CD4-positive, alpha-beta T cell treated with Interleukin-2 at 100 ng/mL for 4 hours (primary cell): ENCODE results near the gene EEFSEC.

Experiments
- DNase-seq: peaks from one replicate; pipeline ENCODE4 v3.0.0-alpha.2; 2020; ENCODE audit warnings: low spot score

Gene EEFSEC

GRCh38 chr3:128217702-128218547 is 64.6 kb downstream of the EEFSEC start:
- DNase-seq: no peak

- DNase-seq: no peak
Measured at GRCh38 chr3:128218548-128219257, 65.4 kb downstream of the EEFSEC start.

- DNase-seq: no peak
Measured at GRCh38 chr3:128221328-128221727, 68.0 kb downstream of the EEFSEC start.

- DNase-seq: no peak
Measured at GRCh38 chr3:128222796-128223385, 69.6 kb downstream of the EEFSEC start.

GRCh38 chr3:128226186-128226725 is 73.0 kb downstream of the EEFSEC start:
- no peak for DNase-seq

- DNase-seq: peak; percentile 10
Measured at GRCh38 chr3:128226795-128227395, 73.6 kb downstream of the EEFSEC start.

GRCh38 chr3:128227507-128227906 is 74.2 kb downstream of the EEFSEC start:
- no peak for DNase-seq

GRCh38 chr3:128228366-128228910 is 75.2 kb downstream of the EEFSEC start:
- no peak for DNase-seq

- DNase-seq: no peak
Measured at GRCh38 chr3:128229106-128229857, 76.0 kb downstream of the EEFSEC start.

GRCh38 chr3:128231606-128232005 is 78.3 kb downstream of the EEFSEC start:
- no peak for DNase-seq

- DNase-seq: no peak
Measured at GRCh38 chr3:128232376-128233178, 79.3 kb downstream of the EEFSEC start.

GRCh38 chr3:128235207-128235926 is 82.1 kb downstream of the EEFSEC start:
- DNase-seq: no peak

- no peak for DNase-seq
Measured at GRCh38 chr3:128236657-128237056, 83.4 kb downstream of the EEFSEC start.

- no peak for DNase-seq
Measured at GRCh38 chr3:128237348-128238183, 84.3 kb downstream of the EEFSEC start.

- DNase-seq: no peak
Measured at GRCh38 chr3:128238184-128238489, 84.9 kb downstream of the EEFSEC start.

GRCh38 chr3:128239304-128239703 is 86.0 kb downstream of the EEFSEC start:
- DNase-seq: no peak

GRCh38 chr3:128240232-128240631 is 87.0 kb downstream of the EEFSEC start:
- no peak for DNase-seq

GRCh38 chr3:128241741-128242140 is 88.5 kb downstream of the EEFSEC start:
- DNase-seq: no peak
